Middle frontal gyrus (tissue), 1 donor: ENCODE data around the gene NLGN2.

Experiments
- DNase-seq: peaks from one replicate; pipeline ENCODE4 v3.0.0-alpha.2; 2015; ENCODE audit warnings: low spot score; ENCODE audit errors: extremely low spot score

Gene NLGN2

GRCh38 chr17:7463372-7463846, 55.8 kb downstream of the NLGN2 start:
- DNase-seq, result no peak

- DNase-seq, result no peak
Observed at GRCh38 chr17:7464081-7464480, 56.4 kb downstream of the NLGN2 start.

- no peak for DNase-seq
Observed at GRCh38 chr17:7465597-7466275, 58.1 kb downstream of the NLGN2 start.

GRCh38 chr17:7466318-7466638, 58.6 kb downstream of the NLGN2 start:
- DNase-seq, result no peak

- no peak for DNase-seq
Observed at GRCh38 chr17:7466639-7467341, 59.1 kb downstream of the NLGN2 start.

GRCh38 chr17:7467498-7467897, 59.9 kb downstream of the NLGN2 start:
- no peak for DNase-seq

- no peak for DNase-seq
Observed at GRCh38 chr17:7468290-7468689, 60.6 kb downstream of the NLGN2 start.

GRCh38 chr17:7468804-7469389, 61.3 kb downstream of the NLGN2 start:
- DNase-seq, result no peak
